Sigmoid colon (tissue), 4 donors: ENCODE data around the gene COX10.

Experiments used
- POLR2A ChIP-seq, 2 donors: fragments of 450-650 bp; IDR thresholded peaks; one replicate each; pipeline ENCODE4 v1.6.1; 2016; ENCODE audit warnings: antibody characterized with exemption in 2 of 2, mild to moderate bottlenecking in 2 of 2, moderate library complexity in 2 of 2
- POLR2AphosphoS5 ChIP-seq, 4 donors: sonication (generic); formaldehyde crosslinking; IDR thresholded peaks; one replicate each; pipeline ENCODE4 v1.6.1; 2017; ENCODE audit warnings: antibody characterized with exemption in 4 of 4

DNA sequence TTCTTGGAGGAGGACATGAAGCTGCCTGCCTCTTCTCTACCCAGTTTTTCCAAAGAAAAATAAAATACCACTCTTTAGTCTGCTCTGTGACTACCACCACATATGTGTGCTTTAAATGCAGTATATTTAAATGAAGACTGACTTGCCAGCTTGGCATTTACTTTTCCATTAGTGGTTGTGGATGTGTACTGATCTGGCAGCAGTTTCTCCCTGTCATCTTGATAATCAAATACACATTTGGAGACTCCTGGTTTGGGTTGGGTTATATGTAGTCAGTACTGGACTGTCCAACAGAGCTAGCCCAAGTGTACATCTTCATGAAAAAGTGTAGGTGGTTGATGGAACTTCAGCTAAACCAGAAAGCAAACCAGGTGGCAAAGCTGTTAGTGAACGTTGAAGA, 19.9 kb downstream of the COX10 start:
- TF ChIP-seq POLR2AphosphoS5 (IDR thresholded peaks at IDR 0.05), result no peak
- no peak for TF ChIP-seq POLR2A (IDR thresholded peaks at IDR 0.05)
